ENCODE results near the gene EXOC6B. TPM values are rescaled to one million over a fixed set of nuclear protein-coding genes. Genes with fewer than 3 reads are reported as not detected.

The EXOC6B gene
- total and polyA plus RNA-seq, 11 donors: 18.4 to 192 (median 143) TPM

GRCh38 chr2:72676341-72677025 lies 149.3 kb downstream of the EXOC6B start:
- intact Hi-C loops (cut with DNase I): no loop called here
- no peaks in the 10 kb centered on the region for H3K36me3 ChIP-seq
- H3K4me1 ChIP-seq: peaks cover 0 to 47% (median 20%) of the 10 kb centered on the region in 12 donors
- no peak for ATAC-seq
- 75 to 83% (median 75%) methylated on average over 5 of the region's 5 CpGs for WGBS, 4 donors
- H3K27me3 ChIP-seq: no peaks in the 10 kb centered on the region
- TF ChIP-seq CTCF (IDR thresholded peaks at IDR 0.05) (no peak), POLR2A (IDR thresholded peaks at IDR 0.05) (no peak)
- no peak overlapping the region for H3K4me3 ChIP-seq
- DNase-seq: no peak
- H3K27ac ChIP-seq: peak overlapping the region in 3 of 12 donors; percentile 2 to 36 (median 28)
- no peaks in the 10 kb centered on the region for H3K9me3 ChIP-seq

- peak; percentile 59 to 70 (median 69) for ATAC-seq
- WGBS, 4 donors: 71 to 82% (median 79%) methylated on average over 8 of the region's 8 CpGs
- intact Hi-C loops (cut with DNase I): no loop called here
Measured at GRCh38 chr2:72674982-72675915, 150.6 kb downstream of the EXOC6B start.

GRCh38 chr2:72673279-72673678 lies 152.6 kb downstream of the EXOC6B start:
- 71 to 86% (median 84%) methylated on average over 2 of the region's 2 CpGs for WGBS, 4 donors
- no peak for TF ChIP-seq CTCF (IDR thresholded peaks at IDR 0.05)
- TF ChIP-seq POLR2A (IDR thresholded peaks at IDR 0.05): no peak
- H3K4me3 ChIP-seq: no peak overlapping the region
- no peaks in the 10 kb centered on the region for H3K36me3 ChIP-seq
- H3K9me3 ChIP-seq: peaks cover 0 to 1% (median 0%) of the 10 kb centered on the region in 12 donors
- peaks cover 0 to 28% (median 13%) of the 10 kb centered on the region in 12 donors for H3K4me1 ChIP-seq
- no peaks in the 10 kb centered on the region for H3K27me3 ChIP-seq
- intact Hi-C loops (cut with DNase I): no loop called here
- H3K27ac ChIP-seq: no peak overlapping the region
- no peak for ATAC-seq
- no peak for DNase-seq

More at GRCh38 chr2:72674982-72675915, 150.6 kb downstream of the EXOC6B start:
- H3K36me3 ChIP-seq: no peaks in the 10 kb centered on the region
- no peak overlapping the region for H3K4me3 ChIP-seq
- TF ChIP-seq CTCF (IDR thresholded peaks at IDR 0.05) (no peak), POLR2A (IDR thresholded peaks at IDR 0.05) (no peak)
- no peak for DNase-seq
- peaks cover 0 to 39% (median 16%) of the 10 kb centered on the region in 12 donors for H3K4me1 ChIP-seq
- H3K27ac ChIP-seq: peak overlapping the region in 2 of 12 donors; percentile 2 to 16
- H3K9me3 ChIP-seq: no peaks in the 10 kb centered on the region
- no peaks in the 10 kb centered on the region for H3K27me3 ChIP-seq

GRCh38 chr2:72669121-72669520 lies 156.7 kb downstream of the EXOC6B start:
- DNase-seq (no peak), ATAC-seq (no peak)
- intact Hi-C loops (cut with DNase I): no loop called here
- H3K27ac ChIP-seq: no peak overlapping the region
- no peaks in the 10 kb centered on the region for H3K36me3 ChIP-seq
- WGBS, 4 donors: 81 to 88% (median 86%) methylated on average over 4 of the region's 4 CpGs
- peaks cover 0 to 36% (median 20%) of the 10 kb centered on the region in 12 donors for H3K9me3 ChIP-seq
- TF ChIP-seq CTCF (IDR thresholded peaks at IDR 0.05) (no peak), POLR2A (IDR thresholded peaks at IDR 0.05) (no peak)
- H3K27me3 ChIP-seq: no peaks in the 10 kb centered on the region
- H3K4me1 ChIP-seq: peaks cover 0 to 6% (median 0%) of the 10 kb centered on the region in 12 donors
- no peak overlapping the region for H3K4me3 ChIP-seq

All from heart left ventricle (tissue), 16 donors.